ENCODE results near the gene ELAVL1.
A peak's percentile ranks its signal among the peaks of the same experiment; 100 is the strongest.

ELAVL1 gene

DNA sequence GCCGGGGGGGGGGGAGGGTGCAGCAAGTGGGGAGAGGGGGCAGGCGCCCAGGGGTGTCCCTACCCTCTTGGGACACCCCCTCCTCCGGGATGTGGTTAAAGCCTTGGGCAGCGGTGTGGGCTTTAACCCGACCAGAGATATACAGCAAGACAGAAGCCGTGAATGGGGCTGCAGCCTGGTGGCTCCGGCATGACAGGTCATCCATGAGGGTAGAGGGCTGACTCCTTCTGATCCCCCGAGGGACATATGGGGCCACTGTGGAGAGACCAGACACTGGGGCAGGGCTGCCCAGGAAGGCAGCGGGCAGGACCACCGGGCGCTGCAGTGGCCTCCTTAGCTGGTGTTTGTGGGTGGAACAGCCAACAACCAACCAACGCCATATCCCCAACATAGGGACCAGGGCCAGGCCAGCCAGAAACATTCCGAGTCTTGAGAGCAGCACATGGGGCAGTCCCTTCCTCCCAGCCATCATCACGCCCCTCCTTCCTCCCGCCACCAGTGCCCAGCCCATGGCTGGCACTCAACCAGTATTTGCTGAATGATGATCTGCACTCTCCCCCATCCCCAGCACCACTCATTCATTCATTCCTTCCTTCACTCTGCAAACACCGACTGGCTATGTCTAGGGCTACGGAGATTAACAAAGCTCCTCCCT is 18.2 kb downstream of the ELAVL1 start:
- peak in 2 of 10 donors; percentile 37 to 57 for DNase-seq

DNA sequence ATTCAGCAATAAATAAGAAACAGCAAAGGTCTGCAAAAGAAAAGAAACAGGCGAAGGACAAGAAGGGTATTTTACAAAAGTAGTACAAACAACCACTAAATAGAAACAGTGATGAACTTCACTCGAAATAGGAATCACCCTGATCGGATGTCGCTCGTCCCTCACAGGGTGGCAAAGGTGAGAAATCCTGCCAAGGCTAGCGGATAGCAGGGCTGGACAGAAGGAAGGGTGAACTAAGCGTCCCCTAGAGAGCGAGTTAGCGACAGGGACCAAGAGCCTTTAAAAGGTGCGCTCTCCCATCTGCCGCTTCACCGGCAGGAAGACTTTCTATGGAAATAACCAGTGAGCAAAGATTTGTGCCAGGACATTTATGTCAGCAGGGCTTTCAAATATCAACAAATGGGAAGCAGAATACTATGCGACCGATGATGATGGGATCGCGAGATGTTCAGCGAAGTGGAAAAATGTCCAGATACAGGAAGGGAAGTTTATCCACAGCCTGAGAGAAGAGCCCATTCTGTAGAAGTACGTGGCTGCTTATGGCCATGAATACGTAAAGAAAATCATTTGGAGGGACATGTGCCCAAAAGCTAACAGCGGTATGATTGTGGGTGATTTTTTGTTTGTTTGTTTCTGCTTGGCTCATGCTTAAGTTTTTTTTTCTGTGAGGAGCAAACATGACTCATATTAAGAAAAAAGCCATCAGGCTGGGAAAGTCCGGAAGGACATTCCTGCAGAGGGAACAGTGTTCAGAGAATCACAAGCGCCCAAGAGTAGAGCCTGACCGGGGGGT is 18.9 kb downstream of the ELAVL1 start:
- DNase-seq = peak in 1 of 10 donors; percentile 20
- intact Hi-C loops (cut with DNase I) = no loop called here

More for the DNA sequence above, 18.2 kb downstream of the ELAVL1 start:
- intact Hi-C loops (cut with DNase I) = no loop called here

DNA sequence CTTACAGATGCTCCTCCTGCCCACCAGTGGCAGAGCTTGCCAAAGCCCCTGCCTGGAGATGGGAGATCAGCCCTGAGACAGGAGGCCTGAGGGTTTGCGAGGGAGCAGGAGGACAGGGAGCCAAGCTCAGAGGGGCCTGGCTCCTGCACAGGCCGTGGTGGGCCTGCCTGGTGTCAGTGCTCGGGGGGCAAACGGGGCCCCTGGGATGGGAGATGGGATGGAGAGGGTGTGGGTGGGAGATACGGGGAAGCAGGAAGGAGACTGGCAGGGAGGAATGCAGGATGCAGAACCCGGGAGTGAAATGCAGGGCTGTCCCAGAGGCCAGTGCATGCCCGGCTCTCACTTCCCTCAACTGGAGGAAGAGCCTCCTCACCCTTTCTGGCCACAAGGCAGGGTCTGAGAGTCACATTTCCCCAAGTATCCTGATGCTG is 19.9 kb downstream of the ELAVL1 start:
- intact Hi-C loops (cut with DNase I) = no loop called here
- peak in 3 of 10 donors; percentile 20 to 72 (median 53) for DNase-seq

DNA sequence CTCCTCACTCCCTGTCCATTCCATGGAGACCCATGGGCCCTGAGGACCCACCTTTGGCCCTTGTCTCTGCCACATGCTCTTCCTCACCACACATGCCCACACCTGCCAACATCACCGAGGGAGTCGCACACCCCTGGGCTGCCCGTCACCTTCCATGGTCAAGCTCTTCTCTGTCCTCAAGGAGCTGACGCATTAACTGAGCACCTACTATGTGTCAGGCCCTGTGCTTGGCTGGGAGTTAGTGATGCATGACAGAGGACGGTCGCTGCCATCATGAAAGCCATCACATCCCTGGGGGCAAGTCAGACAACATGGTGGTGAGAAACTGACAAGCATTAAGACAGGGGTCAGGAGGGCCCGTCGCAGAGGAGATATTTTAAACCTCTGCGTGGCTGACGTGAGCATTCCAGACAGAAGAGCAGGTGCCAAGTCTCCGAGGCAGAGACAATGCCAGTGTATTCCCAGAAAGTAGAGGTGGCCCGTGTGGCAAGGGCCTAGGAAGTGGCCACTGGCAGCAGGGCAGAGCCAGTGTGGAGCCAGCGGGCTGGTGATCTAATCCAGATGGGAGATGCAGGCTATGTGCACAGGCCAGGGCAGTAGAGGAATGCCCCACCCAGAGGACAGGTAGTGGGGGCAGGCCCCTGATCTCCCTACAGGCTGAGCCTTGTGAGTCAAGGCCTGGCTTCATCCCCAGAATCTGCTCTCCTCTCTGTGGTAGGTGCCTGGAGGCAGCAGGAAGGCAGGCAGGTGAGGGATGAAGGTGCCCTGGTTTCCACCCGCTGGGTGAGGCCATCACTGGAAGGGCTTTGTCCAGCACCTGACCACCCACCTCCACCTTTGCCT is 21.2 kb downstream of the ELAVL1 start:
- DNase-seq = peak in 2 of 10 donors; percentile 43 to 46
- intact Hi-C loops (cut with DNase I) = no loop called here

DNA sequence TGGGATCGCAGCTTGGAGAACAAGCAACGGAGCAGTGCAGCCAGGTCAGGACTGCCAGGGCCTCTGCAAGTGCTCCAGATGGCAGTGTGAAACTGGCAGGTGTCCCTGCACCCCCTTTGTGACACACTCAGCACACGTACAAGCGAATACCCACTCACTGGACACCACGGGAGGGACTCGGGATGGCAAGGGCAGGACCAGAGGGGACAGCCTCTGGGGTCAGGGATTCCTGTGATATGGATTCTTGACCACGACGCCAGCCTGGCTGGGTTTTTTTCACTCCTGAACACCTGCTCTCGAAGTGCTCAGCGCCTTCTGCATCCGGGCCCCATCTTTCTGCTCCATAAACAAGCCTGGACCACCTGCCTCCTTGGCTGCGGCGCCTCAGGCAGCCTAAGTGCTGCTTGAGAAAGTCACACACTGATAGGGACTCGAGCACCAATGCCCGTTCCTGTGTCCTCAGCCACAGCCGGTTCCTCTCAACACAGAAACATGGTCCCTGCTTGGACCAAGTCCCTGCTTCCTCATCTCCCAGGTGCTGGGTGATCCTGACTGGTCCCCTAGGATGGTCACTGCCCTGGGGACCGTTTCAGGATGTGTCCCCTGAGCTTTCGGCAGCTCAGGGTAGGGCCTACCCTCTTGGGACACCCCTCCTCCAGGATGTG is 22.0 kb downstream of the ELAVL1 start:
- DNase-seq = peak in 2 of 10 donors; percentile 51 to 63
- intact Hi-C loops (cut with DNase I) = no loop called here

DNA sequence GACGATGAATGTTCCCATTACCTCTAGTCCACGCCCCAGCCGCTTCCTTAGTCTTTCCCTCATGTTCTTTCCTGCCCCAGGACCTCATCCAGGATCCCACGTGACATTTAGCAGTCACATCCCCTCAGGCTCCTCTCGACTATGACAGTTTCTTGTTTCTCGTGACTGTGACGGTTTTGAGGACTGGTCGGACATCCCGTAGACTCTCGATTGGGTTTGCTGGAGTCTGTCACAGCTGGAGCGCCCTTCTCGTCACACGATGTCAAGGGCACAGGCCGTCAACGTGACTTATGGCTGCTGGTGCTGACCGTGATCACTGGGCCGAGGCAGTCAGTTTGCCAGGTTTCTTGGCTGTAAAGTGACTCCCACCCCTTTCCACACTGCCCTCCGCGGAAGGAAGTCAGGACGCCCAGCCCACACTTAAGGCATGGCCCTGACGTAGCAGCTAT is 22.8 kb downstream of the ELAVL1 start:
- intact Hi-C loops (cut with DNase I) = no loop called here
- DNase-seq = peak in 2 of 10 donors; percentile 50 to 56

DNA sequence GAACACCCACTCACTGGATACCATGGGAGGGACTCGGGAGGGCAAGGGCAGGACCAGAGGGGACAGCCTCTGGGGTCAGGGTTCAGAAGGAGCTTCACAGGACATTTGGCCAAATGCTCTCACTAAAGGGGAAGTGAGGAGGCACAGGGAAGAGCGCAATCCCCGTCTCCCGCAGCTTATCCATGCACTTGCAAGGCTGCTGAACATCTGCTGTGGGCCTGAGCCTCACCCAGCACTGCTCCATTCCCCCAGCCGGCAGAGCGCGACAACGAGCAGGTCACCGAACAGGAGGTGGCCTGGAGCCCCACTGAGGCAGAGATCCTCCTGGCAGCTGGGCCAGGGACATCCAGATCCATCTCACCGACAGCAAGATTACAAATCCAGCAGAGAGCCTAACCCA is 23.3 kb downstream of the ELAVL1 start:
- intact Hi-C loops (cut with DNase I) = no loop called here
- peak in 2 of 10 donors; percentile 26 to 77 for DNase-seq

DNA sequence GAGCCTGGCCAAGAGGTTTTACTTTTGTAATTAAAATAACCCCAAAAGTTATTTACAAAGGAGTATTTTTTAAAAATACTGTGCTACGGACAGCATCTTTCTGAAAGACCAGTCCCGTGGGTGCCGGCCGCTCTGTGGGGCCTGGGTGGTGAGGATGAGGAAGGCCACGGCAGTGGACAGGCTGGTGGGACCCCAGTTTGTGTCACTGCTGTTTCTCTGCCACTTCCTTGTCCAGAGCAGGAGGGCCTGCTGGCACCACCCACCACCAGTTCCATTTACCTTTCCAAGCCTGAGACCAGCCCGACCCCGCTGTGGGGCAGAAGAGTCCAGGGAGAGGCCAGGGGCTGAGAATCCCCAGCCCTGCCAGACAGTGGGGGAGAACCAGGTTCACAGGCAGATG is 23.8 kb downstream of the ELAVL1 start:
- DNase-seq = peak in 2 of 10 donors; percentile 55 to 62
- intact Hi-C loops (cut with DNase I) = no loop called here

DNA sequence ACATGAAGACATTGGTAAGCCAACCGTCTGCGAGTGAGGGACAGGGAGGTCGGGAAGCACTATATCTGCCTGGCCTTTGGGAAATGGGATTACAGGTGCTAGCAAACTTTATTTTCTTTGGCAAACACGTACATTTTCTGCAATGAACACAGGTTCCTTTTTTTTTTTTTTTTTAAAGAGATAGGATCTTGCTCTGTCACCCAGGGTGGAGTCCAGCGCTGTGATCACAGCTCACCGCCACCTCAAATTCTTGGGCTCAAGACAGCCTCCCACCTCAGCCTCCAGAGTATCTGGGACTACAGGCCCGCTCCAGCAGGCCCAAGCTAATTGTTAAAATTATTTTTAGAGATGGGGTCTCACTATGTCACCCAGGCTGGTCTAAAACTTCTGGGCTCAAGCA is 24.2 kb downstream of the ELAVL1 start:
- DNase-seq = peak in 2 of 10 donors; percentile 37 to 47
- intact Hi-C loops (cut with DNase I) = no loop called here

DNA sequence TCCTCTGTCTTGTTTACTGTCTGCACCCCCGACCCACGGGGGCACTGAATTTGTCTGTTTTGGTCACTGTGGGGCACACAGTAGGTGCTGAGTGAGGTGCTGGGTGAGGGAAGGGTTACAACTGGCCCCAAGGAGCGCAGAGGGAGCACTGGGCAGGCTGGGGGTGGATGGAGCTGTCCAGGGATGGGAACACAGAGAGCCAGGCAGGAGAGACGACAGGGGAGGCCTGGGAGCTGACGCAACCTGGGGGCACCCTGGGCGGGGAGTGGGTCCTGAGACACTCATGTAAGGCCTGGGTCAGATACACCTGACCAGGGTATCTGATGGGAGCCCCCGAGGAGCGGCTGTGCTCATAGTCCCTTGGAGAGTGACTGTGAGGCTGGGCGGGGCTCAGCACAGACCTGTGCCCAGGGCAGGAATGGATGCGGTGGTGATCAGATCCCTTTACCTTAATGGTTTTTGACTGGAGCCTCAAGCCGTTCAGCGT is 24.8 kb downstream of the ELAVL1 start:
- peak in 2 of 10 donors; percentile 70 for DNase-seq
- intact Hi-C loops (cut with DNase I) = no loop called here

DNA sequence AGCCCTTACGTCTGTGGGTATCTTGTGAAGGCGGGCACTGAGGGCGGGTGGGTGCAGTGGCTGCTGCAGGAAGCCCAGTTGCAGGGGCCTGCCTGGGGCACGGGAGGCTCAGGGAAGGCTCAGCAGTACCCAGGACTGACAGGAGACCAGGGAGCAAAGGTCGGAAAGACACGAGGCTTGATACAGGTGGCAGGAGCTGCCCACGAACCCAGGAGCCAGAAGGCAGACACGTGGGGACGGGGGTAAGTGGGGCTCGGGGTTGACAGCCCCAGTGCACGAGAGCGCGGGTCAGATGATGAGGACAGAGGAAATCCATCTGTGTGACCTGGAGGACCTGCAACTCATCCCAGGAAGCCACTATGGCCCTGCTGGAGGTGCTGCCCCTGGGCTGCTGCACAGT is 25.3 kb downstream of the ELAVL1 start:
- peak in 2 of 10 donors; percentile 44 to 57 for DNase-seq
- intact Hi-C loops (cut with DNase I) = no loop called here

DNA sequence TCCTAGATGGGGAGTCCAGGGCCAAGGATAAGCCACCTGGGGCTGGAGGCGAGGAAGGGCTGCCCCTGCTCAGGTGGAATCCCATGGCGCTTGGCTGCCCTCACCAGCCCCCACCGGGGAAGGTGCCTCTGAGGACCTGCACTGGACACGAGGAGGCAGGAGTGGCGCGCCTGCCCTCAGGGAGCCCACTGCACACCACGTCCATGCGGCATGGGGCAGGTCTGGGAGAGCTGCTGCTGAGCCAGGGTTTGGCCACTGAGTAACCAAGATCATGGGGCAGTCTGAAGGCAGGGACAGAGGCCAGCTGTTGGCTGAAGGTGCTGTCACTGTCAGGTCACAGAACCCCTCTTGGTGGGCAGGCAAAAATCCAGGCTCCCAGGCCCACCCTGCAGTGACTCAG is 25.9 kb downstream of the ELAVL1 start:
- intact Hi-C loops (cut with DNase I) = loop anchor here (10.0 kb wide), 1 partner anchor 275 kb away; no protein-coding TSS in a partner anchor

DNA sequence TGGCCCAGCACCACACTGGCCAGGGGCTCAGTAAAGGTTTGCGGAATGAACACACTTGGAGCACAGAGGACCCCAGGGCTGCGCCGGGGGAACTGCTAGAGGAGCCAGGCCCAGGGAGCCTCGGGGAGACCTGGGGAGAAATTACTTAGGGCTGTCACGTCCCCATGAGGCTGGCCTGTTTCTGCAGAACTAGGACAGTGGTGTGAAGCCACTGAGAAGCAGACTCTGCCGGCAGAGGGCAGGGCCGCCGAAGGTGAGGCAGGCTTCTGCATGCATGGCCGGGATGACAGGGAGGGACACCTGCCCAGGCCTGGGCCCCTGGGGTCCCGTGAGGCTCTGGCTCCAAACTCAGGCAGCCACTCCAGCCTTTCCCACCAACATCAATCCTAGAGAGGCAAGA is 26.4 kb downstream of the ELAVL1 start:
- DNase-seq = peak in 2 of 10 donors; percentile 73 to 79
- intact Hi-C loops (cut with DNase I) = loop anchor here (10.0 kb wide), 1 partner anchor 276 kb away; no protein-coding TSS in a partner anchor

More for the DNA sequence above, 25.9 kb downstream of the ELAVL1 start:
- DNase-seq = peak in 2 of 10 donors; percentile 50 to 82

DNA sequence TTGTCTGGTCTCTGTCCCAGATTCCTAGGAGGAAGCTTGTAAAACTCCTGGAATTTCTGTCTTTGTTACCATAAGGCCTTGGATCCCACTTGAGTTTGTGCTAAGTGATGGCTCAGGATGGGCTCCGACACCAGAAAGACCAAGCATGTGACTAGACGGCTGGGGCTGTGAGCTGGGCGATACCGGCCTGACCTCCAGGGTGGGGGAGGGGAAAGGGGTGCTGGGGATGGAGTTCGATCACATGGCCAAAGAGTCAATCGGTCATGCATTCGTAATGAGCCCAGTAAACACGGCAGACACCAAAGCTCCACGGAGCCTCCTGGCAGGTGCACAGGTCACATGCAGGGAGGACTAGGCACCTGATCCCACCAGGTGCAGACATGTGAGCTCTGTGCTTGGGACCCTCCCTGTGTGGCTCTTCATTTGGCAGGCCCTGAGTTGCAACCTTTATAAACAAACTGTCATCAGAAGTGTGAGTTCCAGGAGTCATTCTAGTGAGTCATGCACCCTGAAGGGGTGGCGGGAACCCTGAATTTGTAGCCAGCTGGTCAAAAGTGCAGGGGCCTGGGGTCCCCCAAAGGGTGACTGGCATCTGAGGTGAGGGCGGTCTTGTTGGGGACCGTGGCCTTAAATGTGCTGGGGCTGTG is 27.1 kb downstream of the ELAVL1 start:
- intact Hi-C loops (cut with DNase I) = loop anchor here (10.0 kb wide), 1 partner anchor 276 kb away; no protein-coding TSS in a partner anchor
- DNase-seq = peak in 2 of 10 donors; percentile 36 to 63

DNA sequence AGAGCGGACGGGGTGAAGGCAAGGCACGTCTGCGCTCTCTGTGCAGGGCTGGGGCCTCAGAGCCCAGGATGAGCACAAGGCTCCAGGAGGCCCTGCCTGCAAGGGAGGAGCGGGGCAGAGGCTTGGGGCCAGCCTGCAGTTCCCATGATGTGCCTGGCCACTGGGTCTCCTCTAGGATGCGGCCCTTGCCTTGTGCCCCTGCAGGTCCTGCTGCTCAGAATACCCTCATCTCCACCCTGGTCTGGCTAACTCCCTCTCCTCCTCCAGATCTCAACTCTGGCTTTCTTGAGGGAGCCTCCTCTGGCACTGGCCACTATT is 27.8 kb downstream of the ELAVL1 start:
- DNase-seq = peak in 1 of 10 donors; percentile 57
- intact Hi-C loops (cut with DNase I) = loop anchor here (10.0 kb wide), 1 partner anchor 277 kb away; no protein-coding TSS in a partner anchor

DNA sequence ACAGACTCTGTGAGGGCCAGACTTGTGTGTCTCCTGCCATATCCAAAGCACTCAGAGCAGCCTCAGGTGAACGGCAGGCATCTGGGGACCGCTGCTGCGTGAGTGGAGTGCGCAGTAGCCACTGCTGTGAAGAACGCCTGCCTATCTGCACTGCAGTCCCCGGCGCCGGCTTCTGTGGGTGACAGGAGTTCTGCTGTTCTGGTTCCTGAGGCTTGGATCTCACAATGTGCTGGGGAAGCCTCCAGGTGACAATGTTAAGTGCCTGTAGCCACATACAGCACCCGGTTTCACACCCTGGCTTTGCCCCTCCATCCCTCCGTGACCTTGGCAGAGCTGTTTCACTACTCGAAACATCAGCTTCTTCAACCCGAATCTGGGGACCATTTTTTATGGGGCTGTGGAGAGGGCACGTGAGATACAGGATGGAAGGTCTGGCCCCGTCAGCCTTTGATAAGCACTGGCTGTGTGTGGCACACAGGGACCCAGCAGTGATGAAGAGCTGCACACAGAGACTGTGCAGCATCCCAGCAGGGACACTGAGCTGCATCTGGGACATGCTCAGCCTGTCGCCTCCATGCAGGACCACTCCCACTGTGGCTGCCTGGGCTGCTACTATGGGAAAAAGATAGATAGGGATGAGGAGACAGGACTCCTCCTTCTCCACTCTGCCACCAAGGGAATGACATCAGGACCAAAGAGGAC is 28.3 kb downstream of the ELAVL1 start:
- DNase-seq = peak in 2 of 10 donors; percentile 65 to 66
- intact Hi-C loops (cut with DNase I) = loop anchor here (10.0 kb wide), 1 partner anchor 278 kb away; no protein-coding TSS in a partner anchor

DNA sequence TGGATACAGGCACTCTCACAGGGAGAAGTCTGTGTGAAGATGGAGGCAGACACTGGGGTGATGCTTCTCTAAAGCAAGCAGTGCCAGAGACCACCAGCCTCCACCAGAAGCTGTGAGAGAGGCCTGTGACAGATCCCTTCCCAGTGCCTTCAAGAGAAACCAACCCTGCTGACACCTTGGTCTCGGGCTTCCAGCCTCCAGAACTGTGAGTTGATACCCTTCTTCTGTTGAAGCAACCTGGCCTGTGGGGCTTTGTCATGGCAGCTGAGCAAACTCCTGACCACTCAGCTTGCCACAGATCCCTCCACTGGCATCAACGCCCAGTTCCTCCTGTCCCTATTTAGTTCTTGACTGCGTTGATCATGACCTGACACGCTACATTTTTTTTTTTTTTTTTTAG is 29.0 kb downstream of the ELAVL1 start:
- intact Hi-C loops (cut with DNase I) = loop anchor here (10.0 kb wide), 1 partner anchor 278 kb away; no protein-coding TSS in a partner anchor
- peak in 1 of 10 donors; percentile 16 for DNase-seq

DNA sequence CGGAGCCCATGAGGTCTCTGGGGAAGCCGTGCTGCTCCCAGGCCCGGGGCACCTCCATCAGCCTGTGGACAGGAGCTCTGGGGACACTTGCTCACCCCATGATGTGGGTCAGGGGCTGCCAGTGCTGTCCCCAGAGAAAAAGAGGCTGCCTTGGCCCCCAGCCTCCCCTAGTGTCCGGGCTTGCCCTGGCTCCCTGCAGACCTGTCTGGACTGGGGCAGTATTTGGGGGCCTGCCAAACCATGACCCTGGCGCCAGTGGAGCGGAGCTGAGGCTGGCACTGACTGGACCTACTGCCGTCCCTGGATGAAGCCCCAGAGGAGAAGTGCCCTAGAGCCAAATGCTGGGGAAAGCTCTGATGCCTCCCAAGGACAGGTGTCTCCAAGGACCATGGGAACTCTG is 30.4 kb downstream of the ELAVL1 start:
- intact Hi-C loops (cut with DNase I) = loop anchor here (10.0 kb wide), 1 partner anchor 280 kb away; no protein-coding TSS in a partner anchor

More for the DNA sequence above, 30.4 kb downstream of the ELAVL1 start:
- peak; percentile 39 to 93 (median 66) for DNase-seq
